22Rv1 (cell line): Measurements from ENCODE around the gene PDILT.

Experiments used
- CTCF ChIP-seq: fragments of 450-650 bp; IDR thresholded peaks from 2 replicates; pipeline ENCODE4 v1.5.1; 2017; ENCODE audit warnings: mild to moderate bottlenecking
- ZFX ChIP-seq: fragments of 450-650 bp; IDR thresholded peaks from 2 replicates; pipeline ENCODE4 v1.6.1; 2017; ENCODE audit warnings: antibody characterized with exemption, borderline replicate concordance

DNA sequence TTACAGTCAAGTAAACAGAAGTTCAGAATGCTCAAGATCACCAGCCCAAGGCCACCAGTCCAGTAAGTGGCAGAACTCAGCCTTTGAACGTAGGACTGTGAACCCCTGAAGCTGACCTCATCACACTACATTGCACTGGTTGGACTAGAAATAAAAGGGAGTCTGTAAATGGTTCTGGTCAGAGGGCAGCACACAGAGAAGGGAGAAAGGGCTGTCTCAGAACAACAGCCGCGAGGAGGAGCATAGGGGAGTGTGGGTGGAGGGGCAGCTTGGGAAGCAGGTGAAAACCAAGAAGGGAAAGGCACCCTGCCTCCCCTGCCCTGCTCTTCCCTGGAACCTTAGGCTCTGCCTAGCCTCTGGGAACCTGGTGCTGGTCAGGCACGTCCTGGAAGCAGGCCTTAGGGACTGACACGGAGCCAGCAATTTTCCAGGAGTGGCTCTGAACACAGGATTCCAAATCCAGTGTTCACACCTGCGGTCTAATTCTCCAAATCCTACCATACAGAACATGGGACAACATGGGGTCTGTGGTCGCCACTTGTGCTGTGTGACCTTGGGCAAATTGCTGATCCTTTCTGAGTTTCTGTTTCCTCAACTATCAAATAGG lies 7.0 kb downstream of the PDILT start:
- TF ChIP-seq CTCF (no peak), ZFX (no peak)
